DOHH2 (cell line): ENCODE results near the gene FAM131C.

Experiments
- CTCF ChIP-seq: fragments of 200-600 bp; sonication (generic); IDR thresholded peaks from one replicate; pipeline ENCODE4 v1.5.1; 2014; ENCODE audit warnings: antibody characterized with exemption, mild to moderate bottlenecking, low read depth, low read length; ENCODE audit not compliant: poor library complexity, severe bottlenecking
- EZH2phosphoT487 ChIP-seq: fragments of 200-600 bp; sonication (generic); IDR thresholded peaks from 2 replicates; pipeline ENCODE4 v1.6.1; 2017; ENCODE audit warnings: borderline replicate concordance, mild to moderate bottlenecking, antibody characterized with exemption, low read length, moderate library complexity, mixed read lengths

GRCh38 chr1:16088351-16088911 is 15.0 kb upstream of the FAM131C start:
- TF ChIP-seq CTCF (no peak), EZH2phosphoT487 (no peak)
